Measurements from ENCODE around the gene CDKAL1. TPM values are rescaled to one million over a fixed set of nuclear protein-coding genes. Genes with fewer than 3 reads are reported as not detected.
A peak's percentile ranks its signal among the peaks of the same experiment; 100 is the strongest.

Gene CDKAL1
- total and polyA plus RNA-seq, 10 of the 15 experiments (the other 5 are each of a cell fraction or from before 2014, with no cell fraction given), result 10.7 to 26.9 (median 17.3) TPM

- H3K36me3 ChIP-seq (ENCODE audit: control insufficient read depth in 2 of 2, insufficient read depth in 2 of 2, low read length in 1 of 2), result no peaks in the 10 kb centered on the region
- BruUV-seq (replicated peaks), result no TSS peak
- intact Hi-C loops (cut with micrococcal nuclease; ENCODE audit: unreplicated experiment) (no loop called here), in situ Hi-C loops (cut with MboI) (no loop called here)
- ChIA-PET RAD21 (ENCODE audit: unreplicated experiment) (no interaction called here), SMC1A (ENCODE audit: uncharacterized antibody, unreplicated experiment) (no interaction called here), CTCF (no interaction called here), POLR2A (no interaction called here)
- DNase-seq (ENCODE audit: low read depth, low spot score) (no peak), ATAC-seq (peak; percentile 52), FAIRE-seq (no peak)
- no peak overlapping the region for H3K9ac ChIP-seq (ENCODE audit: control insufficient read depth, insufficient read depth, low read length)
- TF ChIP-seq TCF3 (IDR thresholded peaks at IDR 0.05; ENCODE audit: borderline replicate concordance, insufficient read depth, low read depth, low read length), result no peak
- TF ChIP-seq RUNX3 (IDR thresholded peaks at IDR 0.05; ENCODE audit: low read length), result peak; percentile 23; the same call in 1 of the 2 replicates
- 0 out of 2 replicates have a peak, but pooled peaks have one; percentile 16 for TF ChIP-seq FOXM1 (IDR thresholded peaks at IDR 0.05; ENCODE audit: low read depth, low read length)
- TF ChIP-seq RELB (IDR thresholded peaks at IDR 0.05; ENCODE audit: low read depth), result 0 out of 2 replicates have a peak, but pooled peaks have one; percentile 28
- no peak for TF ChIP-seq ZNF622 (IDR thresholded peaks at IDR 0.05)
- TF ChIP-seq RB1 (IDR thresholded peaks at IDR 0.05; ENCODE audit: borderline replicate concordance), result no peak
- H4K20me1 ChIP-seq (ENCODE audit: control insufficient read depth, insufficient read depth), result no peaks in the 10 kb centered on the region
- H3K4me1 ChIP-seq (ENCODE audit: control insufficient read depth, insufficient read depth, low read length), result no peaks in the 10 kb centered on the region
- no peak overlapping the region for H3K27ac ChIP-seq (ENCODE audit: control insufficient read depth, insufficient read depth)
- no peak overlapping the region for H2AFZ ChIP-seq (ENCODE audit: control insufficient read depth, low read depth, low read length)
- no peaks in the 10 kb centered on the region for H3K27me3 ChIP-seq (replicated peaks in 1 of 2; ENCODE audit: control insufficient read depth in 2 of 2, insufficient read depth in 2 of 2, low read length in 1 of 2)
- H3K9me3 ChIP-seq (replicated peaks; ENCODE audit: control insufficient read depth, insufficient read depth, low read length), result no peaks in the 10 kb centered on the region
- H3K4me3 ChIP-seq, result no peak overlapping the region
- no peak overlapping the region for H3K4me2 ChIP-seq (ENCODE audit: control insufficient read depth, insufficient read depth)
- 4% methylated on average over 1 of the region's 1 CpG for WGBS (ENCODE audit: insufficient coverage, insufficient replicate concordance, low lambda C conversion rate, missing lambda C conversion rate)
- H3K79me2 ChIP-seq (ENCODE audit: control insufficient read depth, insufficient read depth, low read length), result no peaks in the 10 kb centered on the region
Measured at GRCh38 chr6:20698675-20699074, 164.4 kb downstream of the CDKAL1 start.

GRCh38 chr6:20699402-20699801 lies 165.1 kb downstream of the CDKAL1 start:
- Histone ChIP-seq H2AFZ (ENCODE audit: control insufficient read depth, low read depth, low read length) (no peak overlapping the region), H3K27ac (ENCODE audit: control insufficient read depth, insufficient read depth) (no peak overlapping the region), H3K79me2 (ENCODE audit: control insufficient read depth, insufficient read depth, low read length) (no peaks in the 10 kb centered on the region), H3K9me3 (replicated peaks; ENCODE audit: control insufficient read depth, insufficient read depth, low read length) (no peaks in the 10 kb centered on the region), H3K36me3 (ENCODE audit: control insufficient read depth in 2 of 2, insufficient read depth in 2 of 2, low read length in 1 of 2) (no peaks in the 10 kb centered on the region), H3K4me3 (no peak overlapping the region), H3K4me2 (ENCODE audit: control insufficient read depth, insufficient read depth) (no peak overlapping the region), H4K20me1 (ENCODE audit: control insufficient read depth, insufficient read depth) (no peaks in the 10 kb centered on the region), H3K9ac (ENCODE audit: control insufficient read depth, insufficient read depth, low read length) (no peak overlapping the region), H3K27me3 (replicated peaks in 1 of 2; ENCODE audit: control insufficient read depth in 2 of 2, insufficient read depth in 2 of 2, low read length in 1 of 2) (no peaks in the 10 kb centered on the region), H3K4me1 (ENCODE audit: control insufficient read depth, insufficient read depth, low read length) (no peaks in the 10 kb centered on the region)
- in situ Hi-C loops (cut with MboI), result no loop called here
- POLR2A ChIA-PET, result interaction anchor here (0.7 kb wide), 1 partner anchor 104 kb away, joined by 5 read pairs; no protein-coding TSS in a partner anchor
- RAD21 ChIA-PET (ENCODE audit: unreplicated experiment), result no interaction called here
- no TSS peak for BruUV-seq (replicated peaks)
- no peak for TF ChIP-seq SUPT20H (IDR thresholded peaks at IDR 0.05; ENCODE audit: borderline replicate concordance, control insufficient read depth, low read depth, low read length)
- no peak for TF ChIP-seq CHD4 (IDR thresholded peaks at IDR 0.05)
- TF ChIP-seq BCL11A (IDR thresholded peaks at IDR 0.05; ENCODE audit: low read depth, low read length), result no peak
- no peak for TF ChIP-seq ZNF207 (IDR thresholded peaks at IDR 0.05; ENCODE audit: borderline replicate concordance)
- WGBS (ENCODE audit: insufficient coverage, insufficient replicate concordance, low lambda C conversion rate, missing lambda C conversion rate), result 79% methylated on average over 4 of the region's 4 CpGs
- ATAC-seq (no peak), FAIRE-seq (no peak), DNase-seq (ENCODE audit: low read depth, low spot score) (no peak)
- intact Hi-C loops (cut with micrococcal nuclease; ENCODE audit: unreplicated experiment), result no loop called here
- CTCF ChIA-PET, result no interaction called here
- SMC1A ChIA-PET (ENCODE audit: uncharacterized antibody, unreplicated experiment), result interaction anchor here (0.6 to 0.7 kb wide), 2 partner anchors 10 to 17 kb away, joined by 3 read pairs; no protein-coding TSS in a partner anchor
